NCI-H1436 (cell line): ENCODE data around the gene NAIF1.
"Not testable (repeated sequence)": the region's sequence is repeated elsewhere in the genome, so short reads cannot be mapped to it uniquely, and the experiment has no call there.

Experiments used
- DNase-seq: peaks from one replicate; lab custom pipeline; 2025; lab: John Stamatoyannopoulos, UW

Gene NAIF1

GRCh38 chr9:128027705-128028104 is 39.4 kb downstream of the NAIF1 start:
- no peak for DNase-seq

- DNase-seq = no peak
These were observed 40.2 kb downstream of the NAIF1 start for GRCh38 chr9:128026773-128027541.

GRCh38 chr9:128026255-128026772 is 40.8 kb downstream of the NAIF1 start:
- DNase-seq = no peak

- DNase-seq = no peak
These were observed 41.4 kb downstream of the NAIF1 start for GRCh38 chr9:128025736-128026135.

- no peak for DNase-seq
These were observed 42.3 kb downstream of the NAIF1 start for GRCh38 chr9:128024761-128025308.

GRCh38 chr9:128023671-128024070 is 43.4 kb downstream of the NAIF1 start:
- DNase-seq = not testable (repeated sequence)

- DNase-seq = no peak
These were observed 44.2 kb downstream of the NAIF1 start for GRCh38 chr9:128022886-128023285.

GRCh38 chr9:128021098-128021497 is 46.0 kb downstream of the NAIF1 start:
- no peak for DNase-seq

- no peak for DNase-seq
These were observed 46.4 kb downstream of the NAIF1 start for GRCh38 chr9:128020692-128021091.

GRCh38 chr9:128015696-128016095 is 51.4 kb downstream of the NAIF1 start:
- DNase-seq = no peak
